Measurements from ENCODE around the gene PI16. TPM values are rescaled to one million over a fixed set of nuclear protein-coding genes. Genes with fewer than 3 reads are reported as not detected.

PI16 gene
- total and polyA plus RNA-seq, 2 of the 13 experiments (the other 11 are each of a cell fraction or from before 2014, with no cell fraction given): not detected

DNA sequence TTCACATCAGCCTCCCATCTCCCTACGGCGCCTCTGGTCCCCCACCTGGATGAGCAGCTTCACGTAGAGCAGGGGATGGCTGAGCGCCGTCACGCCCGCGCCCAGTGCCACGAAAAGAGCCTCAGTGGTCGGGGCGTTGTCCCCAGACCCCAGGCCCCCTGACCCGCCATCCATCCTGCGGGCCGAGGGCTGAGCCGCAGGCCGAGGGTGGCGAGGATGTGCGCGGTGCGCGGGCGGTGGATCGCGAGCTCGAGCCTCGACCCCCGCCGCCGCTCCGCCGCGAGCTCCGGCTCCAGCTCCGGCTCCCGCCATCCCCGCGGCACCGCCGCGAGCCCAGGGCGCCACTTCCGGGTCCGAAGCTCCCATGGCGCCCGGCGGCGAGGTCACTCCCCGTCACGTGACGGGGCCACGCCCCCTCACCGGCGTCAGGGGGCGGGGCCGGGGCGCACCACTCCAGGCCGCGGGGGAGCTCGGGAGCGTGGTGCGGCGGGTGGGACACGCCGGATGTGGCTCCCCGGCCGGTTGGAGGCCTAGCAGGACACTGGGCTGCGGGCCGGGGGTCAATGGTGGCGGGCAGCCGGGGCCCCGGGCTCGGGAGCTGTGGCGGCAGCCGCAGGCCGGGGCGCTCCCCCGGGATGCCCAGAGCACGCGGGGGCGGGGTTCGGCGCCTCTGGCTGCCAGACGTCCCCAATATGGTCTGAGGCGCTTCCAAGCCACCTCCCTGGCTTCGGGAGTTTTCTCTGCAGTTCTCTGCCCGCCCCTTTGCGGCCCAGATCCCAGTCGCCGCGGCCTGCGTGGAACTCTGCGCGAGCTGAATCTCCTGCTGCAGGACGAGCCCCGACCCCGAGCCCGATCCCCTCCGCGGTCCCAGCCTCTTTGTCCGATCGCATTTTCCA is 31.5 kb downstream of the PI16 start, which contains the start of gene MTCH1 (continued):
- TF ChIP-seq, protein P1, sequence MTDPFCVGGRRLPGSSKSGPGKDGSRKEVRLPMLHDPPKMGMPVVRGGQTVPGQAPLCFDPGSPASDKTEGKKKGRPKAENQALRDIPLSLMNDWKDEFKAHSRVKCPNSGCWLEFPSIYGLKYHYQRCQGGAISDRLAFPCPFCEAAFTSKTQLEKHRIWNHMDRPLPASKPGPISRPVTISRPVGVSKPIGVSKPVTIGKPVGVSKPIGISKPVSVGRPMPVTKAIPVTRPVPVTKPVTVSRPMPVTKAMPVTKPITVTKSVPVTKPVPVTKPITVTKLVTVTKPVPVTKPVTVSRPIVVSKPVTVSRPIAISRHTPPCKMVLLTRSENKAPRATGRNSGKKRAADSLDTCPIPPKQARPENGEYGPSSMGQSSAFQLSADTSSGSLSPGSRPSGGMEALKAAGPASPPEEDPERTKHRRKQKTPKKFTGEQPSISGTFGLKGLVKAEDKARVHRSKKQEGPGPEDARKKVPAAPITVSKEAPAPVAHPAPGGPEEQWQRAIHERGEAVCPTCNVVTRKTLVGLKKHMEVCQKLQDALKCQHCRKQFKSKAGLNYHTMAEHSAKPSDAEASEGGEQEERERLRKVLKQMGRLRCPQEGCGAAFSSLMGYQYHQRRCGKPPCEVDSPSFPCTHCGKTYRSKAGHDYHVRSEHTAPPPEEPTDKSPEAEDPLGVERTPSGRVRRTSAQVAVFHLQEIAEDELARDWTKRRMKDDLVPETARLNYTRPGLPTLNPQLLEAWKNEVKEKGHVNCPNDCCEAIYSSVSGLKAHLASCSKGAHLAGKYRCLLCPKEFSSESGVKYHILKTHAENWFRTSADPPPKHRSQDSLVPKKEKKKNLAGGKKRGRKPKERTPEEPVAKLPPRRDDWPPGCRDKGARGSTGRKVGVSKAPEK (CRISPR knock-in tag; IDR thresholded peaks at IDR 0.05; ENCODE audit: borderline replicate concordance): peak; percentile 61; the same call in 1 of the 2 replicates
- no peak for TF ChIP-seq ZNF775 (CRISPR knock-in tag; IDR thresholded peaks at IDR 0.05; ENCODE audit: borderline replicate concordance)
- TF ChIP-seq, protein P2, sequence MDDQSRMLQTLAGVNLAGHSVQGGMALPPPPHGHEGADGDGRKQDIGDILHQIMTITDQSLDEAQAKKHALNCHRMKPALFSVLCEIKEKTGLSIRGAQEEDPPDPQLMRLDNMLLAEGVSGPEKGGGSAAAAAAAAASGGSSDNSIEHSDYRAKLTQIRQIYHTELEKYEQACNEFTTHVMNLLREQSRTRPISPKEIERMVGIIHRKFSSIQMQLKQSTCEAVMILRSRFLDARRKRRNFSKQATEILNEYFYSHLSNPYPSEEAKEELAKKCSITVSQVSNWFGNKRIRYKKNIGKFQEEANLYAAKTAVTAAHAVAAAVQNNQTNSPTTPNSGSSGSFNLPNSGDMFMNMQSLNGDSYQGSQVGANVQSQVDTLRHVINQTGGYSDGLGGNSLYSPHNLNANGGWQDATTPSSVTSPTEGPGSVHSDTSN (CRISPR knock-in tag; IDR thresholded peaks at IDR 0.05; ENCODE audit: borderline replicate concordance): no peak
- TF ChIP-seq RARG (CRISPR knock-in tag; IDR thresholded peaks at IDR 0.05; ENCODE audit: low read depth): no peak; the same call in 1 of the 2 replicates
- peak; percentile 53; the same call in 1 of the 2 replicates for TF ChIP-seq RXRB (CRISPR knock-in tag; IDR thresholded peaks at IDR 0.05; ENCODE audit: borderline replicate concordance)
- no peak for TF ChIP-seq ZSCAN30 (CRISPR knock-in tag; IDR thresholded peaks at IDR 0.05)
- no peak for TF ChIP-seq ONECUT2 (CRISPR knock-in tag; IDR thresholded peaks at IDR 0.05)
- peak; percentile 74; the same call in 1 of the 2 replicates for TF ChIP-seq CBFB (CRISPR knock-in tag; IDR thresholded peaks at IDR 0.05)
- TF ChIP-seq, protein P3, sequence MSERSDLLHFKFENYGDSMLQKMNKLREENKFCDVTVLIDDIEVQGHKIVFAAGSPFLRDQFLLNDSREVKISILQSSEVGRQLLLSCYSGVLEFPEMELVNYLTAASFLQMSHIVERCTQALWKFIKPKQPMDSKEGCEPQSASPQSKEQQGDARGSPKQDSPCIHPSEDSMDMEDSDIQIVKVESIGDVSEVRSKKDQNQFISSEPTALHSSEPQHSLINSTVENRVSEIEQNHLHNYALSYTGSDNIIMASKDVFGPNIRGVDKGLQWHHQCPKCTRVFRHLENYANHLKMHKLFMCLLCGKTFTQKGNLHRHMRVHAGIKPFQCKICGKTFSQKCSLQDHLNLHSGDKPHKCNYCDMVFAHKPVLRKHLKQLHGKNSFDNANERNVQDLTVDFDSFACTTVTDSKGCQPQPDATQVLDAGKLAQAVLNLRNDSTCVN (CRISPR knock-in tag; IDR thresholded peaks at IDR 0.05; ENCODE audit: borderline replicate concordance): no peak
- TF ChIP-seq, protein P4, sequence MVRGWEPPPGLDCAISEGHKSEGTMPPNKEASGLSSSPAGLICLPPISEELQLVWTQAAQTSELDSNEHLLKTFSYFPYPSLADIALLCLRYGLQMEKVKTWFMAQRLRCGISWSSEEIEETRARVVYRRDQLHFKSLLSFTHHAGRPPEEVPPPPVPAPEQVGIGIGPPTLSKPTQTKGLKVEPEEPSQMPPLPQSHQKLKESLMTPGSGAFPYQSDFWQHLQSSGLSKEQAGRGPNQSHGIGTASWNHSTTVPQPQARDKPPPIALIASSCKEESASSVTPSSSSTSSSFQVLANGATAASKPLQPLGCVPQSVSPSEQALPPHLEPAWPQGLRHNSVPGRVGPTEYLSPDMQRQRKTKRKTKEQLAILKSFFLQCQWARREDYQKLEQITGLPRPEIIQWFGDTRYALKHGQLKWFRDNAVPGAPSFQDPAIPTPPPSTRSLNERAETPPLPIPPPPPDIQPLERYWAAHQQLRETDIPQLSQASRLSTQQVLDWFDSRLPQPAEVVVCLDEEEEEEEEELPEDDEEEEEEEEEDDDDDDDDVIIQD (CRISPR knock-in tag; IDR thresholded peaks at IDR 0.05; ENCODE audit: low read depth): no peak
- TF ChIP-seq SOX6 (IDR thresholded peaks at IDR 0.05): no peak
- TF ChIP-seq SOX6 (CRISPR knock-in tag; IDR thresholded peaks at IDR 0.05): no peak; the same call in 1 of the 2 replicates
- TF ChIP-seq, protein P5, sequence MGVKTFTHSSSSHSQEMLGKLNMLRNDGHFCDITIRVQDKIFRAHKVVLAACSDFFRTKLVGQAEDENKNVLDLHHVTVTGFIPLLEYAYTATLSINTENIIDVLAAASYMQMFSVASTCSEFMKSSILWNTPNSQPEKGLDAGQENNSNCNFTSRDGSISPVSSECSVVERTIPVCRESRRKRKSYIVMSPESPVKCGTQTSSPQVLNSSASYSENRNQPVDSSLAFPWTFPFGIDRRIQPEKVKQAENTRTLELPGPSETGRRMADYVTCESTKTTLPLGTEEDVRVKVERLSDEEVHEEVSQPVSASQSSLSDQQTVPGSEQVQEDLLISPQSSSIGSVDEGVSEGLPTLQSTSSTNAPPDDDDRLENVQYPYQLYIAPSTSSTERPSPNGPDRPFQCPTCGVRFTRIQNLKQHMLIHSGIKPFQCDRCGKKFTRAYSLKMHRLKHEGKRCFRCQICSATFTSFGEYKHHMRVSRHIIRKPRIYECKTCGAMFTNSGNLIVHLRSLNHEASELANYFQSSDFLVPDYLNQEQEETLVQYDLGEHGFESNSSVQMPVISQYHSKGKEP (CRISPR knock-in tag; IDR thresholded peaks at IDR 0.05): no peak; the same call in 1 of the 2 replicates
- TF ChIP-seq ZNF720 (CRISPR knock-in tag; IDR thresholded peaks at IDR 0.05): 0 out of 2 replicates have a peak, but pooled peaks have one; percentile 38
- TF ChIP-seq RAD21 (CRISPR knock-in tag; IDR thresholded peaks at IDR 0.05): peak; percentile 69; the same call in 1 of the 2 replicates
- peak; percentile 75; the same call in 1 of the 2 replicates for TF ChIP-seq KLF12 (CRISPR knock-in tag; IDR thresholded peaks at IDR 0.05; ENCODE audit: borderline replicate concordance)
- peak; percentile 79; the same call in 1 of the 2 replicates for TF ChIP-seq ZNF589 (CRISPR knock-in tag; conservative IDR thresholded peaks at IDR 0.05)
- TF ChIP-seq ZSCAN21 (CRISPR knock-in tag; IDR thresholded peaks at IDR 0.05; ENCODE audit: borderline replicate concordance): peak; percentile 91
- TF ChIP-seq RARA (CRISPR knock-in tag; IDR thresholded peaks at IDR 0.05): no peak; the same call in 1 of the 2 replicates

All from HepG2 (cell line).